ENCODE measurements around the gene ABCD4. TPM values are rescaled to one million over a fixed set of nuclear protein-coding genes. Genes with fewer than 3 reads are reported as not detected.
"Not testable (repeated sequence)": the region's sequence is repeated elsewhere in the genome, so short reads cannot be mapped to it uniquely, and the experiment has no call there.

The ABCD4 gene
- total RNA-seq, 1 experiment from 2014 or later = 45.3 TPM

DNA sequence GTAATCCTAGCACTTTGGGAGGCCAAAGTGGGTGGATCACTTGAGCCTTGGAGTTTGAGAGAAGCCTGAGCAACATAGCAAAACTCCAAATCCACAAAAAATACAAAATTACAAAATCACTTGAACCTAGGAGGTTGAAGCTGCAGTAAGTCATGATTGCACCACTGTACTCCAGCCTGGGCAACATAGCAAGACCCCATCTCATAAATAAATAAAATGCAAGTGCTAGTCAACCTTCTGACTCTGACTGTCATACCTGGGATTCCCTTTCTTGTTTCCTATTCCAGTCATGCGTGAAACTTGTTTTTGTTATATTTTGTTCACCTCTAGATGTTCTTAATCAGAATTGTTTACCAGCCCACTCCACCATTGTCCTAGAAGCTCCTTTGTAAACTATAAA lies 31.4 kb downstream of the ABCD4 start (continued):
- TF ChIP-seq, protein P1, sequence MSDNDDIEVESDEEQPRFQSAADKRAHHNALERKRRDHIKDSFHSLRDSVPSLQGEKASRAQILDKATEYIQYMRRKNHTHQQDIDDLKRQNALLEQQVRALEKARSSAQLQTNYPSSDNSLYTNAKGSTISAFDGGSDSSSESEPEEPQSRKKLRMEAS (IDR thresholded peaks at IDR 0.05) = no peak
- TF ChIP-seq POLR2AphosphoS5 (IDR thresholded peaks at IDR 0.05; ENCODE audit: low read depth, low read length) (no peak), ZNF274 (IDR thresholded peaks at IDR 0.05; ENCODE audit: low read depth, low read length) (no peak)

DNA sequence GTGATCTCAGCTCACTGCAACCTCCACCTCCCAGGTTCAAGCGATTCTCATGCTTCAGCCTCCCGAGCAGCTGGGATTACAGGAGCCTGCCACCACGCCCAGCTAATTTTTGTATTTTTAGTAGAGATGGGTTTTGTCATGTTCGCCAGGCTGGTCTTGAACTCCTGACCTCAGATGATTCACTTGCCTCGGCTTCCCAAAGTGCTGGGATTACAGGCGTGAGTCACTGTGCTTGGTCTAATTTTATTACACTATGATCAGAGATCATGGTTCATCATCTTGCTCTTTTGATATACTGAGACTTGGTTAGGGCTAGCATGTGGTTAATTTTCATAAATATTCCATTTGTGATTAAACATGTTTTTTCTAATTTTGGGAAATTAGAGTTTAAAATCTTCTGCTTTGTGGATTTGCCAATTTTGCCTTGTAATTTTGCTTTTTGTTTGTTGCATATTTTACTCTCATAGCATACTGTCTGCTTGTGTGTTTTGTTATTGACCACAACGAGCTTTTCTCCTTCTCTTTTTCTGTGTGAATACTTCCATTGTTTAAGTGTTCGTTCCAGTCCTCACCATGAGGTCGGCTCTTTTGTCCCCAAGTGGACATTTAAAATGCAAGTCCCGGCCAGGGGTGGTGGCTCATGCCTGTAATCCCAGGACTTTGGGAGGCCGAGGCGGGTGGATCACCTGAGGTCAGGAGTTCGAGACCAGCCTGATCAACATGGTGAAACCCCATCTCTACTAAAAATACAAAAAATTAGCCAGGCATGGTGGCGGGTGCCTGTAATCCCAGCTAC lies 32.2 kb downstream of the ABCD4 start:
- Histone ChIP-seq H3K4me1 (ENCODE audit: control insufficient read depth in 1 of 2, insufficient read depth in 2 of 2, low read length in 2 of 2) (peaks cover 36 to 55% of the 10 kb centered on the region in 2 experiments), H3K27ac (ENCODE audit: low read depth, low read length) (peak overlapping the region; percentile 93), H3K4me2 (ENCODE audit: low read length) (peak overlapping the region; percentile 61), H3K9ac (ENCODE audit: low read length) (peak overlapping the region; percentile 46), H3K4me3 (replicated peaks in 1 of 2; ENCODE audit: low read depth in 1 of 2, low read length in 2 of 2) (peak overlapping the region in 1 of 2 experiments; percentile 22; a peak in 2 of 4 replicates)
- DNase-seq (ENCODE audit: low read depth, low spot score) (peak; percentile 89), ATAC-seq (peak; percentile 81)
- H3K79me2 ChIP-seq (ENCODE audit: insufficient read depth, low read length); H3K9me3 ChIP-seq (ENCODE audit: control insufficient read depth in 1 of 2, insufficient read depth in 1 of 2, low read depth in 1 of 2, low read length in 2 of 2); H3K9me2 ChIP-seq (ENCODE audit: insufficient read depth); H3K27me3 ChIP-seq (ENCODE audit: insufficient read depth, low read length); H2AFZ ChIP-seq (ENCODE audit: low read depth, low read length, poor library complexity, severe bottlenecking); BruUV-seq (replicated peaks); H3K36me3 ChIP-seq (ENCODE audit: control insufficient read depth in 1 of 2, insufficient read depth in 2 of 2, low read length in 2 of 2); H4K20me1 ChIP-seq (ENCODE audit: insufficient read depth); intact Hi-C loops (cut with micrococcal nuclease): not testable (repeated sequence)
- ChIA-PET RAD21 (ENCODE audit: low non-redundant PET in 1 of 2, low total read pairs in 2 of 2, uncharacterized antibody in 2 of 2, unreplicated experiment in 2 of 2) (interaction anchor here in 1 of 2 experiments (0.5 kb wide), 1 partner anchor 14 kb away, joined by 5 read pairs; no protein-coding TSS in a partner anchor), CTCF (interaction anchor here (1.1 kb wide), 2 partner anchors 13 to 16 kb away, joined by 3 to 4 read pairs; no protein-coding TSS in a partner anchor), POLR2A (interaction anchor here (0.7 to 2.4 kb wide), 3 partner anchors 11 to 73 kb away, joined by 3 to 7 read pairs (median 6); partner anchors contain the start of gene ABCD4)
- peak; percentile 93 for TF ChIP-seq FOSL1 (IDR thresholded peaks at IDR 0.05; ENCODE audit: low read depth)
- TF ChIP-seq CBX3 (IDR thresholded peaks at IDR 0.05; ENCODE audit: low read depth) = peak; percentile 85
- TF ChIP-seq JUND (IDR thresholded peaks at IDR 0.05) = peak; percentile 94
- peak; percentile 86 for TF ChIP-seq SP1 (IDR thresholded peaks at IDR 0.05; ENCODE audit: low read depth)
- peak; percentile 75 for TF ChIP-seq CEBPB (IDR thresholded peaks at IDR 0.05; ENCODE audit: low read depth)
- TF ChIP-seq, protein P1 (IDR thresholded peaks at IDR 0.05) = peak; percentile 55
- TF ChIP-seq RAD21 (IDR thresholded peaks at IDR 0.05; ENCODE audit: low read depth) = peak; percentile 34; the same call in 1 of the 2 replicates
- peak; percentile 71; the same call in 1 of the 2 replicates for TF ChIP-seq SIN3A (IDR thresholded peaks at IDR 0.05; ENCODE audit: low read depth)
